RWPE1 (cell line): Measurements from ENCODE around the gene AKT3.

ENCODE experiments used
- CTCF ChIA-PET: fragments of 350-600 bp; sonication (Branson Sonifier 250); formaldehyde crosslinking; extraction: SDS; loops from one replicate; lab custom pipeline; 2021; lab: Yijun Ruan, JAX
- POLR2A ChIA-PET: fragments of 400-600 bp; formaldehyde crosslinking; extraction: SDS; loops from one replicate; lab custom pipeline; 2020; ENCODE audit warnings: antibody characterized with exemption; ENCODE audit not compliant: low non-redundant PET; lab: Yijun Ruan, JAX
- DNase-seq: peaks from one replicate; pipeline ENCODE4 v3.0.0; 2012; ENCODE audit warnings: low spot score
- H3K27ac ChIP-seq: fragments of 450-650 bp; 2 replicates; pipeline ENCODE4 v1.5.1; 2017
- TF ChIP-seq, protein P1 (sequence below): fragments of 450-650 bp; conservative IDR thresholded peaks from 2 replicates; pipeline ENCODE4 v1.5.1; 2017; ENCODE audit warnings: low read depth, mild to moderate bottlenecking

Gene AKT3

DNA sequence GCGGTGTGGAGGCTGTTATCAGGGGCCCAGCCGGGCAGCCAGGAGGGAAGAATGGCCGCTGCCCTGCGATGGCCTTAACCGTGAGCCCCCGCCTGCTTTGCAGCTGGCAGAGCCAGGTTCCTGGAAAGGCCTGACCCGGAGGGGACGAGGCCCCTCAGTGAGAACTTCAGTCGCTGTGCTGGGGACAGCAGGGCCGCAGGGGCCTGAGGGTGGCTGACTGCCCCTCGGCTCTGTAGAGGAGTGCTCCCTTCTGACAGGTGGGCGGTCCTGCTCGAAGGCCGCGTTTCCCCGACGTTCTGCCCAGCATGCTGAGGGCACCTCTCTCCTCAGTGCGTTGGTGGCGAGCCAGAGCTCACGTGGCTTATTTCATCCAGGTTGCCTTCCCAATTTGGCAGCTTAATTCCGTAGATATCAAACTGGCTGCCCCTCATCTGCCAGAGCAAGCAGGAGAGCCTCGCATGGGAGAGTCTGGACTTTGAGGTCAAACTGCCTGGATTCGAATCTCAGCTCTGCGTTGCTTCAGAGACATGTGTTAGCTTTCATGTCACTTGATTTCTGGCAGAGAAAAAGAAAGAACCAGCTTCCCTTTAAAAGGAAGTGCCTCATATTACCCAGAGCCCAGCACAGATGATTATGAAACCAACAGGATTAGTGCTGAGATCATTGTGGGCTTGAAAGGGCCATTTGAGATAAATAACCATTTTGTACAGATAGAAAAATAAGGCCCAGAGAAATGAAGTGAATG lies 354.4 kb downstream of the AKT3 start:
- H3K27ac ChIP-seq = peak overlapping the region; percentile 15; the same call in 1 of the 2 replicates
- TF ChIP-seq, protein P1, sequence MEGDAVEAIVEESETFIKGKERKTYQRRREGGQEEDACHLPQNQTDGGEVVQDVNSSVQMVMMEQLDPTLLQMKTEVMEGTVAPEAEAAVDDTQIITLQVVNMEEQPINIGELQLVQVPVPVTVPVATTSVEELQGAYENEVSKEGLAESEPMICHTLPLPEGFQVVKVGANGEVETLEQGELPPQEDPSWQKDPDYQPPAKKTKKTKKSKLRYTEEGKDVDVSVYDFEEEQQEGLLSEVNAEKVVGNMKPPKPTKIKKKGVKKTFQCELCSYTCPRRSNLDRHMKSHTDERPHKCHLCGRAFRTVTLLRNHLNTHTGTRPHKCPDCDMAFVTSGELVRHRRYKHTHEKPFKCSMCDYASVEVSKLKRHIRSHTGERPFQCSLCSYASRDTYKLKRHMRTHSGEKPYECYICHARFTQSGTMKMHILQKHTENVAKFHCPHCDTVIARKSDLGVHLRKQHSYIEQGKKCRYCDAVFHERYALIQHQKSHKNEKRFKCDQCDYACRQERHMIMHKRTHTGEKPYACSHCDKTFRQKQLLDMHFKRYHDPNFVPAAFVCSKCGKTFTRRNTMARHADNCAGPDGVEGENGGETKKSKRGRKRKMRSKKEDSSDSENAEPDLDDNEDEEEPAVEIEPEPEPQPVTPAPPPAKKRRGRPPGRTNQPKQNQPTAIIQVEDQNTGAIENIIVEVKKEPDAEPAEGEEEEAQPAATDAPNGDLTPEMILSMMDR = no peak
- ChIA-PET POLR2A (no interaction called here), CTCF (no interaction called here)
- no peak for DNase-seq

DNA sequence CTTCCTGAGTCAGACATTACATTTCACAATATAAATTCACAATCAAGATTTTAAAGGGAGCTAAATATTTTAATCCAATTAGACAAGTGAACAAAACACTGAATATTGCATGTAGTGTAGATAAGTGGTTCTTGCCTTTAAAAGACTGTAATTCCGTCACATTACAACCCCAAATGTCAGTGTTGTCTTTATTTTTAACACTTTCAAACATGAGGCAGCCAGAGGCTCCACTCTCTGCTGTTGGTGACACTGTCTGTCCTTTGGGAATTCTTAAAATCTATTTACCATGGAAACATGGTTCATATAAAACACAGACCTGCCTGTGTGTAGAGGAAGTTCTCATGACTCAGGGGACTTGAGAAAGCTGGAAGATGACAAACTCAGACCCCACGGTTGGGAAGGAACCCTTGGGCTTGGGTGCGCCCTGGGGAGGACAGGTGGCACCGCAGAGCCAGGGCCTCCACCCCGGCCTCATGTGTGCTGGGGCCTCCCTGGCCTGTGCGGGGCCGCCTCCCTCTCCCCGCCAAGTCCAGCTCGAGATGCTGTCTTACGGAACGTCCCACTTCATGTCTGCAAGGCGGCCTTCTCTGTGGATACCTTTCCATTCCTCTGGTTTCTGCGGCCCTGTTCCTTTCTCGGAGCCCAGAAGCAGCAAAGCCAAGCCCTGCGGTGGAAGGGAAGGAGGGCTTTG lies 355.2 kb downstream of the AKT3 start:
- ChIA-PET CTCF (no interaction called here), POLR2A (no interaction called here)
- H3K27ac ChIP-seq = no peak overlapping the region
- DNase-seq = no peak
- TF ChIP-seq, protein P1 = no peak

GRCh38 chr1:243493156-243494129 lies 356.6 kb downstream of the AKT3 start:
- ChIA-PET CTCF (no interaction called here), POLR2A (no interaction called here)
- no peak overlapping the region for H3K27ac ChIP-seq
- no peak for DNase-seq
- TF ChIP-seq, protein P1 = no peak

GRCh38 chr1:243490748-243491686 lies 359.0 kb downstream of the AKT3 start:
- no peak for DNase-seq
- H3K27ac ChIP-seq = peak overlapping the region; percentile 15; the same call in 1 of the 2 replicates
- ChIA-PET POLR2A (no interaction called here), CTCF (no interaction called here)
- TF ChIP-seq, protein P1 = no peak

- TF ChIP-seq, protein P1 = no peak
- ChIA-PET CTCF (no interaction called here), POLR2A (no interaction called here)
- H3K27ac ChIP-seq = no peak overlapping the region
- no peak for DNase-seq
These were observed 360.1 kb downstream of the AKT3 start for GRCh38 chr1:243489681-243490546.
